Measurements from ENCODE around the gene STAG1.

Gene STAG1

DNA sequence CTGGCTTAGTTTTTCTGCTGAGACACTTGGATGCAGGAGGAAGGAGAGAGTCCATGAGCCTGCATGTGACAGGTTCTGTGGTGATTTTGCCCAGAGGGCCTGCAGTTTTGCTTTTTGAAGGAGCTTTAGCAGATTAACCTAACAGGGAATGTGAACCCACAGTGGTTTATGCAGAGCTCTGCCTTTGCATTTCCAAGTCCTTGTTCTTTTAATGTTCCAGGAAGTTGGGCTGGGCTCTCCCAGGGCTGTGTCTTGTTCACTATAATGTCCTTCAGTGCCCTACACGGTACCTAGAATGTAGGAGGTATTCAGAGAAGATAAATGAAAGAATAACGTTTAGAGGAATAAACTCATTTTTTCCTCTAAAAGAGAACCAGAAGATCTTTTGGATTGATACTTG lies 451.7 kb downstream of the STAG1 start:
- no peaks in the 10 kb centered on the region for H3K9me3 ChIP-seq (ENCODE audit: severe bottlenecking)
- H3K27me3 ChIP-seq (ENCODE audit: insufficient read depth, low read depth, severe bottlenecking), result no peaks in the 10 kb centered on the region
- no peak overlapping the region for H3K4me3 ChIP-seq (ENCODE audit: low read depth, low read length)
- no peak for DNase-seq
- TF ChIP-seq, protein P1, sequence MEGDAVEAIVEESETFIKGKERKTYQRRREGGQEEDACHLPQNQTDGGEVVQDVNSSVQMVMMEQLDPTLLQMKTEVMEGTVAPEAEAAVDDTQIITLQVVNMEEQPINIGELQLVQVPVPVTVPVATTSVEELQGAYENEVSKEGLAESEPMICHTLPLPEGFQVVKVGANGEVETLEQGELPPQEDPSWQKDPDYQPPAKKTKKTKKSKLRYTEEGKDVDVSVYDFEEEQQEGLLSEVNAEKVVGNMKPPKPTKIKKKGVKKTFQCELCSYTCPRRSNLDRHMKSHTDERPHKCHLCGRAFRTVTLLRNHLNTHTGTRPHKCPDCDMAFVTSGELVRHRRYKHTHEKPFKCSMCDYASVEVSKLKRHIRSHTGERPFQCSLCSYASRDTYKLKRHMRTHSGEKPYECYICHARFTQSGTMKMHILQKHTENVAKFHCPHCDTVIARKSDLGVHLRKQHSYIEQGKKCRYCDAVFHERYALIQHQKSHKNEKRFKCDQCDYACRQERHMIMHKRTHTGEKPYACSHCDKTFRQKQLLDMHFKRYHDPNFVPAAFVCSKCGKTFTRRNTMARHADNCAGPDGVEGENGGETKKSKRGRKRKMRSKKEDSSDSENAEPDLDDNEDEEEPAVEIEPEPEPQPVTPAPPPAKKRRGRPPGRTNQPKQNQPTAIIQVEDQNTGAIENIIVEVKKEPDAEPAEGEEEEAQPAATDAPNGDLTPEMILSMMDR (IDR thresholded peaks at IDR 0.05; ENCODE audit: low read depth, low read length), result no peak
- H3K27ac ChIP-seq, result no peak overlapping the region
- H3K36me3 ChIP-seq, result peaks cover 11% of the 10 kb centered on the region

DNA sequence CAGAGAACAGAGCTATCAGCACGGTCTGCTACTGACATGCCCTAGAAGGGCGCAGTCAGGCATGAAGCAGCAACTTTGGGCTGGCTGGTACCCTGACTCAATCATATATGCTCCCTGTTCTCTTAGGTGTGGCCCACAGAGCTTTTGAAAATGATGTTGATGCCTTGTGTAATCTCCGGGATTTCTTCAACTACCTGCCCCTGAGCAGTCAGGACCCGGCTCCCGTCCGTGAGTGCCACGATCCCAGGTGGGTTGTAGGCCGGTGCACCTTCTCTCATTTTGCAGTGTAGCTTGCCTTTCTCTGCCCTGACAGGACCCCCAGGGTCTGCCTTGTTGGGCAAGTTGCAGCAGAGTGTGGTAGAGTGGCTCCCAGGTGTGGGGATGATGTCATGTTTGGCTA lies 454.4 kb downstream of the STAG1 start:
- TF ChIP-seq, protein P1 (IDR thresholded peaks at IDR 0.05; ENCODE audit: low read depth, low read length), result no peak
- Histone ChIP-seq H3K36me3 (peaks cover 36% of the 10 kb centered on the region), H3K4me3 (ENCODE audit: low read depth, low read length) (no peak overlapping the region), H3K9me3 (ENCODE audit: severe bottlenecking) (no peaks in the 10 kb centered on the region), H3K27me3 (ENCODE audit: insufficient read depth, low read depth, severe bottlenecking) (no peaks in the 10 kb centered on the region), H3K27ac (no peak overlapping the region)
- DNase-seq, result no peak

DNA sequence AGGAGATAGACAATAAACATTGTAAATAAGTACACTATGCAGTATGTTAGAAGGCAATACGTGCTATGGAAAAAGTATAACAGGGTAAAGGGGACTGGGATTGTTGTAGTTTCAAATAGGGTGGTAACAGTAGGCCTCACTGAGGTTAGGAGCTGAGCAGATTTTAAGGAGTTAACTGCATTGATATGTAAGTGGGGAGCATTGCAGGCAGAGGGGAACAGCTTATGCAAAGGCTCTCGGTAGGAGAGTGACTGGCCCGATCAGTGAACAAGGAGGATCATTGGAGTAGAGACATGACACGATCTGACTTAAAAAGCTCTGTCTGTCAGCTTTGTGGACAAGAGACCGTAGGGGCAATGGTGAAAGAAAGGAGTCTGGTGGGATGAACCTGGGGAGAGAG lies 455.2 kb downstream of the STAG1 start:
- TF ChIP-seq, protein P1 (IDR thresholded peaks at IDR 0.05; ENCODE audit: low read depth, low read length), result no peak
- H3K27me3 ChIP-seq (ENCODE audit: insufficient read depth, low read depth, severe bottlenecking), result no peaks in the 10 kb centered on the region
- no peak overlapping the region for H3K27ac ChIP-seq
- H3K4me3 ChIP-seq (ENCODE audit: low read depth, low read length), result no peak overlapping the region
- peaks cover 36% of the 10 kb centered on the region for H3K36me3 ChIP-seq
- H3K9me3 ChIP-seq (ENCODE audit: severe bottlenecking), result no peaks in the 10 kb centered on the region
- no peak for DNase-seq

DNA sequence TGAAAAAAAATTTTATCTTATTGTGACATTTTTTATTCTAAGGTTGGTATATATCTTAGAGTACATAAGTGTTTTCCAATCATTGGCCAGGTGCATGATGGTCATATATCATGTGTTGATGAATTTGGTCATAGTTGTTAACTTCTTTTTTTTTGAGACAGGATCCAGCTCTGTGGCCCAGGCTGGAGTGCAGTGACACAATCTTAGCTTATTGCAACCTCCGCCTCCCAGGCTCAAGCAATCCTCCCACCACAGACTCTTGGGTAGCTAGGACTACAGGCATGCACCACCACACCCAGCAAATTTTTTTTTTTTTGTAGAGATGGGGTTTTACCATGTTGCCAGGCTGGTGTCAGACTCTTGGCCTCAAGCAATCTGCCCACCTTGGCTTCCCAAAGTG lies 458.0 kb downstream of the STAG1 start:
- H3K36me3 ChIP-seq, result peaks cover 34% of the 10 kb centered on the region
- DNase-seq, result no peak
- TF ChIP-seq, protein P1 (IDR thresholded peaks at IDR 0.05; ENCODE audit: low read depth, low read length), result no peak

DNA sequence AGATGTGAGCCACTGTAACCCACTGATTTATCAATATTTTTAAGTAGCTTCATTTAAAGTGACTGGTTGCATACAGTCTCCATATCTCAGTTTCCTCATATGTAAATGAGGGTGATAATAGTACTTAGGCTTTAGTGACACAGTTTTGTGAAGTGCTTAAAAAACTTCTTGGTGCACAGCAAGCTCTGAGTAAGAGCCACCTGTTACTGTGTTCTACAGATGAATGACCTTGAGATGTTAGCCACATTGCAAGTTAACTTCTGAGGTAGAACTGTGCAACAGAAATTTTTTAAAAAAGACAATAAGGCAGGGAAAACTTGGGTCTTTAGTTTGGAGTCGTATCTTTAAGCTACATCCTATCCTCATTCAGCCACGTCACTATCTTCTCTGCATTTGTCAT lies 458.9 kb downstream of the STAG1 start:
- H3K4me3 ChIP-seq (ENCODE audit: low read depth, low read length), result no peak overlapping the region
- no peaks in the 10 kb centered on the region for H3K9me3 ChIP-seq (ENCODE audit: severe bottlenecking)
- TF ChIP-seq, protein P1 (IDR thresholded peaks at IDR 0.05; ENCODE audit: low read depth, low read length), result no peak
- no peak for DNase-seq
- H3K27ac ChIP-seq, result no peak overlapping the region
- H3K27me3 ChIP-seq (ENCODE audit: insufficient read depth, low read depth, severe bottlenecking), result no peaks in the 10 kb centered on the region
- peaks cover 34% of the 10 kb centered on the region for H3K36me3 ChIP-seq

More for the DNA sequence above, 458.0 kb downstream of the STAG1 start:
- no peak overlapping the region for H3K27ac ChIP-seq
- H3K27me3 ChIP-seq (ENCODE audit: insufficient read depth, low read depth, severe bottlenecking), result no peaks in the 10 kb centered on the region
- no peaks in the 10 kb centered on the region for H3K9me3 ChIP-seq (ENCODE audit: severe bottlenecking)
- H3K4me3 ChIP-seq (ENCODE audit: low read depth, low read length), result no peak overlapping the region

DNA sequence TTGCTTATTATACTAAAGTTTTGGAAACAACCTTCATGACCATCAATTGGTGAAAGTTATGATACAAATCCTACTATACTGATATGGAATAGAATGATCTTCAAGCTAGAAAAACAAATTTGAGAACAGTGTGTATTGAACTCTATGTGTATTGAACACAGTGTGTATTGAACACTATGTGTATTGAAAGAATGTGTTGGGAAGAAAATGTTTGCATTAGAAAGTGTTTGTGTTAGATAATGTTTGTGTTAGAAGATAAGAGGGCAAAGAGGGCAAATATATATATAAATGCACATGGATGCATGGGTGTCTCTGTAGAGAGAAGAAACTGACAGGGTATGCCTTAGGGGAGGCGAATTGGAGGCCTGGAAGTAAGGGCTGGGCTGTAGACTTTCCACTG lies 459.7 kb downstream of the STAG1 start:
- Histone ChIP-seq H3K27me3 (ENCODE audit: insufficient read depth, low read depth, severe bottlenecking) (no peaks in the 10 kb centered on the region), H3K36me3 (peaks cover 29% of the 10 kb centered on the region), H3K4me3 (ENCODE audit: low read depth, low read length) (no peak overlapping the region), H3K9me3 (ENCODE audit: severe bottlenecking) (no peaks in the 10 kb centered on the region), H3K27ac (no peak overlapping the region)
- TF ChIP-seq, protein P1 (IDR thresholded peaks at IDR 0.05; ENCODE audit: low read depth, low read length), result no peak
- DNase-seq, result no peak
